ENCODE data around the gene ASB4.

DNA sequence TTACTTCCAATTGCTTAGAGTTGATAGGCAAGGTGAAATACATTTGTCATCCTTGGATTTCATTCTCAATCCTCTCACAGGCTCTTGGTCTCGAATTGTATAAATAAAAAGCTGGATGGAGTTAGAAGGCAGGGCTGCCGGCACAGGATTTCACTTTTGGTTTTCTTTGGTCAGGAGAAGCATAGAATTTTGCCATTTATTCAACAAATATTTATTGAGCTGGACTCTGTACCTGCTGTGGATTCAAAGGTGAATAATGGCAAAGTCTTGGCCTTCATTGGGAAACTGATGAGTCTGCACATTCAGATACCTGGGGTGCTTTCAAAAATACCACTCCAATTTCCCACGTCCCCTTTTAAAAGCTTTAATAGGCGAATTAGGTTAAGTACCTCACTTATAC is 60.9 kb downstream of the ASB4 start:
- no peak for TF ChIP-seq POLR2AphosphoS5 (IDR thresholded peaks at IDR 0.05; ENCODE audit: low read depth)
- TF ChIP-seq, protein P1, sequence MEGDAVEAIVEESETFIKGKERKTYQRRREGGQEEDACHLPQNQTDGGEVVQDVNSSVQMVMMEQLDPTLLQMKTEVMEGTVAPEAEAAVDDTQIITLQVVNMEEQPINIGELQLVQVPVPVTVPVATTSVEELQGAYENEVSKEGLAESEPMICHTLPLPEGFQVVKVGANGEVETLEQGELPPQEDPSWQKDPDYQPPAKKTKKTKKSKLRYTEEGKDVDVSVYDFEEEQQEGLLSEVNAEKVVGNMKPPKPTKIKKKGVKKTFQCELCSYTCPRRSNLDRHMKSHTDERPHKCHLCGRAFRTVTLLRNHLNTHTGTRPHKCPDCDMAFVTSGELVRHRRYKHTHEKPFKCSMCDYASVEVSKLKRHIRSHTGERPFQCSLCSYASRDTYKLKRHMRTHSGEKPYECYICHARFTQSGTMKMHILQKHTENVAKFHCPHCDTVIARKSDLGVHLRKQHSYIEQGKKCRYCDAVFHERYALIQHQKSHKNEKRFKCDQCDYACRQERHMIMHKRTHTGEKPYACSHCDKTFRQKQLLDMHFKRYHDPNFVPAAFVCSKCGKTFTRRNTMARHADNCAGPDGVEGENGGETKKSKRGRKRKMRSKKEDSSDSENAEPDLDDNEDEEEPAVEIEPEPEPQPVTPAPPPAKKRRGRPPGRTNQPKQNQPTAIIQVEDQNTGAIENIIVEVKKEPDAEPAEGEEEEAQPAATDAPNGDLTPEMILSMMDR (IDR thresholded peaks at IDR 0.05; ENCODE audit: insufficient read depth, low read length) = no peak

Data from HL-60 (cell line).